ENCODE measurements around the gene HES5. TPM values are rescaled to one million over a fixed set of nuclear protein-coding genes. Genes with fewer than 3 reads are reported as not detected.

Gene HES5
- total and polyA plus RNA-seq, 10 of the 15 experiments (the other 5 are each of a cell fraction or from before 2014, with no cell fraction given): 0.12 to 0.15 TPM; not detected in 8

DNA sequence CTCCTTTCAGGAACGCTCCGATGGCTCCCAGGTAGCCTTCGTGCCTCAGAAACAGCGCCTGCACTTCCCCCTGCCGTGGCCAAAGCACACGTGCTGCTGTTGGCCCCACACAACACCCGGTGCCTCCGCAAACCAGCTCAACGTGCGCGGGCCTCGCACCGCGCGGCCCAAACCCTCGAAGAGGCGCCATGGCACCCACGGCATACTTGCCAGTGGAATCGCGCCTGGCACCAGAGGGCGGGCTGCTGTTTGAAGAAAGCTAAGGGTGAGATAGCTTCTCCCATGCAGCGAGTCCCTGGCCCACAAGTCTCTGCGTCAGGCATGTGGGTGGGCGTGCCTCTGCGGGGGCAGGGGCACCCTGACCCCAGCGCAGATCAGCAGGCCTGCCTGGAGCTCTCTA, 11.5 kb downstream of the HES5 start (continued):
- TF ChIP-seq CUX1 (IDR thresholded peaks at IDR 0.05; ENCODE audit: insufficient replicate concordance, low read depth, low read length): no peak
- TF ChIP-seq, protein P1, sequence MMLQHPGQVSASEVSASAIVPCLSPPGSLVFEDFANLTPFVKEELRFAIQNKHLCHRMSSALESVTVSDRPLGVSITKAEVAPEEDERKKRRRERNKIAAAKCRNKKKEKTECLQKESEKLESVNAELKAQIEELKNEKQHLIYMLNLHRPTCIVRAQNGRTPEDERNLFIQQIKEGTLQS (IDR thresholded peaks at IDR 0.05; ENCODE audit: borderline replicate concordance, extremely low read depth, low read depth, low read length): no peak
- TF ChIP-seq POU2F2 (IDR thresholded peaks at IDR 0.05; ENCODE audit: borderline replicate concordance, low read depth, low read length): no peak
- TF ChIP-seq, protein P2, sequence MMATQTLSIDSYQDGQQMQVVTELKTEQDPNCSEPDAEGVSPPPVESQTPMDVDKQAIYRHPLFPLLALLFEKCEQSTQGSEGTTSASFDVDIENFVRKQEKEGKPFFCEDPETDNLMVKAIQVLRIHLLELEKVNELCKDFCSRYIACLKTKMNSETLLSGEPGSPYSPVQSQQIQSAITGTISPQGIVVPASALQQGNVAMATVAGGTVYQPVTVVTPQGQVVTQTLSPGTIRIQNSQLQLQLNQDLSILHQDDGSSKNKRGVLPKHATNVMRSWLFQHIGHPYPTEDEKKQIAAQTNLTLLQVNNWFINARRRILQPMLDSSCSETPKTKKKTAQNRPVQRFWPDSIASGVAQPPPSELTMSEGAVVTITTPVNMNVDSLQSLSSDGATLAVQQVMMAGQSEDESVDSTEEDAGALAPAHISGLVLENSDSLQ (IDR thresholded peaks at IDR 0.05): no peak
- TF ChIP-seq, protein P3, sequence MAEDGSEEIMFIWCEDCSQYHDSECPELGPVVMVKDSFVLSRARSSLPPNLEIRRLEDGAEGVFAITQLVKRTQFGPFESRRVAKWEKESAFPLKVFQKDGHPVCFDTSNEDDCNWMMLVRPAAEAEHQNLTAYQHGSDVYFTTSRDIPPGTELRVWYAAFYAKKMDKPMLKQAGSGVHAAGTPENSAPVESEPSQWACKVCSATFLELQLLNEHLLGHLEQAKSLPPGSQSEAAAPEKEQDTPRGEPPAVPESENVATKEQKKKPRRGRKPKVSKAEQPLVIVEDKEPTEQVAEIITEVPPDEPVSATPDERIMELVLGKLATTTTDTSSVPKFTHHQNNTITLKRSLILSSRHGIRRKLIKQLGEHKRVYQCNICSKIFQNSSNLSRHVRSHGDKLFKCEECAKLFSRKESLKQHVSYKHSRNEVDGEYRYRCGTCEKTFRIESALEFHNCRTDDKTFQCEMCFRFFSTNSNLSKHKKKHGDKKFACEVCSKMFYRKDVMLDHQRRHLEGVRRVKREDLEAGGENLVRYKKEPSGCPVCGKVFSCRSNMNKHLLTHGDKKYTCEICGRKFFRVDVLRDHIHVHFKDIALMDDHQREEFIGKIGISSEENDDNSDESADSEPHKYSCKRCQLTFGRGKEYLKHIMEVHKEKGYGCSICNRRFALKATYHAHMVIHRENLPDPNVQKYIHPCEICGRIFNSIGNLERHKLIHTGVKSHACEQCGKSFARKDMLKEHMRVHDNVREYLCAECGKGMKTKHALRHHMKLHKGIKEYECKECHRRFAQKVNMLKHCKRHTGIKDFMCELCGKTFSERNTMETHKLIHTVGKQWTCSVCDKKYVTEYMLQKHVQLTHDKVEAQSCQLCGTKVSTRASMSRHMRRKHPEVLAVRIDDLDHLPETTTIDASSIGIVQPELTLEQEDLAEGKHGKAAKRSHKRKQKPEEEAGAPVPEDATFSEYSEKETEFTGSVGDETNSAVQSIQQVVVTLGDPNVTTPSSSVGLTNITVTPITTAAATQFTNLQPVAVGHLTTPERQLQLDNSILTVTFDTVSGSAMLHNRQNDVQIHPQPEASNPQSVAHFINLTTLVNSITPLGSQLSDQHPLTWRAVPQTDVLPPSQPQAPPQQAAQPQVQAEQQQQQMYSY (CRISPR knock-in tag; IDR thresholded peaks at IDR 0.05): no peak
- no peak for TF ChIP-seq ELK1 (IDR thresholded peaks at IDR 0.05; ENCODE audit: low read depth, low read length)
- TF ChIP-seq TCF7 (IDR thresholded peaks at IDR 0.05; ENCODE audit: borderline replicate concordance): no peak
- TF ChIP-seq EZH2 (IDR thresholded peaks at IDR 0.05; ENCODE audit: borderline replicate concordance, control insufficient read depth, low read depth, low read length): no peak
- no peak for TF ChIP-seq MYC (IDR thresholded peaks at IDR 0.05; ENCODE audit: insufficient read depth, insufficient read length, insufficient replicate concordance, low read length, severe bottlenecking)
